ENCODE data around the gene TRIM5. TPM values are rescaled to one million over a fixed set of nuclear protein-coding genes. Genes with fewer than 3 reads are reported as not detected.

Gene TRIM5
- total RNA-seq, 1 experiment from 2014 or later = 21.9 TPM

- H3K9me3 Mint-ChIP-seq (ENCODE audit: unreplicated experiment) = no peaks in the 10 kb centered on the region
- Histone ChIP-seq H3K4me3 (ENCODE audit: low read depth, low read length) (no peak overlapping the region), H3K27me3 (replicated peaks; ENCODE audit: control insufficient read depth, insufficient read depth, low read length) (no peaks in the 10 kb centered on the region), H3K36me3 (ENCODE audit: control insufficient read depth, insufficient read depth, low read length) (no peaks in the 10 kb centered on the region), H3K9me3 (no peaks in the 10 kb centered on the region), H3K4me1 (no peaks in the 10 kb centered on the region)
- H3K4me3 Mint-ChIP-seq (ENCODE audit: unreplicated experiment) = no peak overlapping the region
- H3K36me3 Mint-ChIP-seq (ENCODE audit: insufficient read depth, unreplicated experiment) = no peaks in the 10 kb centered on the region
- POLR2A ChIA-PET = no interaction called here
- no peak overlapping the region for H3K27ac Mint-ChIP-seq (ENCODE audit: unreplicated experiment)
- H3K4me1 Mint-ChIP-seq (ENCODE audit: low read depth, unreplicated experiment) = no peaks in the 10 kb centered on the region
- CTCF ChIA-PET = interaction anchor here (0.7 kb wide), 1 partner anchor 137 kb away, joined by 6 read pairs; no protein-coding TSS in a partner anchor
- intact Hi-C loops (cut with micrococcal nuclease; ENCODE audit: unreplicated experiment) = loop anchor here (2.0 kb wide), 1 partner anchor 237 kb away; no protein-coding TSS in a partner anchor
- H3K27me3 Mint-ChIP-seq (ENCODE audit: insufficient read depth, unreplicated experiment) = peaks cover 4% of the 10 kb centered on the region
- BruUV-seq (replicated peaks) = no TSS peak
- DNase-seq = no peak
- no peak for TF ChIP-seq CTCF (IDR thresholded peaks at IDR 0.05; ENCODE audit: insufficient read depth in 1 of 2, low read depth in 1 of 2, low read length in 1 of 2, severe bottlenecking in 1 of 2, unreplicated experiment in 1 of 2)
Observed at GRCh38 chr11:5713695-5714094, 28.8 kb upstream of the TRIM5 start.

GRCh38 chr11:5712507-5712906, 27.6 kb upstream of the TRIM5 start:
- no peaks in the 10 kb centered on the region for H3K9me3 ChIP-seq
- no TSS peak for BruUV-seq (replicated peaks)

DNA sequence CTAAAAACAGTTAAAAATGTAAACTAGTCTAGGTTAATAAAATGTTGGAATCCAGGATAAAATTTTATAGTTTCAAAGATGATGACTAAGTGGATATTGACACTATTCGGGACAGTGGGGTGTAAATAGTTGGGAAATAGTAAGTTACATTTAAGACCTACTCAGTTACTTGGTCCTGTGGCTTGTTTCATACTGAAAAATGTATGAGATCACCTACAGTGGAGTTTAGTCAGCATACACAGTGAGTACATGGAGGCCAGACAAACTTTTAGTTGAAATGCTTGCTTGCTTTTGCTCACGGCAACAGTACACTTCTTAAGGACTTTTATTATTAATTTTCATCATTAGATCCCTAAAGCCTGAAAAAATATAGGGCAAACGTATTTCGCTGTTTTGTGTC, 20.8 kb upstream of the TRIM5 start:
- Mint-ChIP-seq H3K4me3 (ENCODE audit: unreplicated experiment) (no peak overlapping the region), H3K27me3 (ENCODE audit: insufficient read depth, unreplicated experiment) (peaks cover 6% of the 10 kb centered on the region), H3K9me3 (ENCODE audit: unreplicated experiment) (no peaks in the 10 kb centered on the region), H3K27ac (ENCODE audit: unreplicated experiment) (no peak overlapping the region), H3K4me1 (ENCODE audit: low read depth, unreplicated experiment) (no peaks in the 10 kb centered on the region), H3K36me3 (ENCODE audit: insufficient read depth, unreplicated experiment) (no peaks in the 10 kb centered on the region)
- ChIA-PET POLR2A (no interaction called here), CTCF (no interaction called here)
- Histone ChIP-seq H3K4me1 (no peaks in the 10 kb centered on the region), H3K9me3 (no peaks in the 10 kb centered on the region), H3K36me3 (ENCODE audit: control insufficient read depth, insufficient read depth, low read length) (no peaks in the 10 kb centered on the region), H3K4me3 (ENCODE audit: low read depth, low read length) (no peak overlapping the region), H3K27me3 (replicated peaks; ENCODE audit: control insufficient read depth, insufficient read depth, low read length) (no peaks in the 10 kb centered on the region)
- intact Hi-C loops (cut with micrococcal nuclease; ENCODE audit: unreplicated experiment) = no loop called here
- TF ChIP-seq CTCF (IDR thresholded peaks at IDR 0.05; ENCODE audit: insufficient read depth in 1 of 2, low read depth in 1 of 2, low read length in 1 of 2, severe bottlenecking in 1 of 2, unreplicated experiment in 1 of 2) = no peak
- no peak for DNase-seq
- BruUV-seq (replicated peaks) = no TSS peak

More at GRCh38 chr11:5712507-5712906, 27.6 kb upstream of the TRIM5 start:
- no peak overlapping the region for H3K4me3 ChIP-seq (ENCODE audit: low read depth, low read length)
- ChIA-PET POLR2A (no interaction called here), CTCF (no interaction called here)
- peak; percentile 38 to 57 for TF ChIP-seq CTCF (IDR thresholded peaks at IDR 0.05; ENCODE audit: insufficient read depth in 1 of 2, low read depth in 1 of 2, low read length in 1 of 2, severe bottlenecking in 1 of 2, unreplicated experiment in 1 of 2)
- H3K36me3 ChIP-seq (ENCODE audit: control insufficient read depth, insufficient read depth, low read length) = no peaks in the 10 kb centered on the region
- Mint-ChIP-seq H3K9me3 (ENCODE audit: unreplicated experiment) (no peaks in the 10 kb centered on the region), H3K27ac (ENCODE audit: unreplicated experiment) (no peak overlapping the region), H3K4me1 (ENCODE audit: low read depth, unreplicated experiment) (no peaks in the 10 kb centered on the region), H3K27me3 (ENCODE audit: insufficient read depth, unreplicated experiment) (peaks cover 6% of the 10 kb centered on the region), H3K4me3 (ENCODE audit: unreplicated experiment) (no peak overlapping the region), H3K36me3 (ENCODE audit: insufficient read depth, unreplicated experiment) (no peaks in the 10 kb centered on the region)
- no peaks in the 10 kb centered on the region for H3K4me1 ChIP-seq
- intact Hi-C loops (cut with micrococcal nuclease; ENCODE audit: unreplicated experiment) = loop anchor here (1.0 to 2.0 kb wide), 2 partner anchors 112 to 236 kb away; no protein-coding TSS in a partner anchor
- no peaks in the 10 kb centered on the region for H3K27me3 ChIP-seq (replicated peaks; ENCODE audit: control insufficient read depth, insufficient read depth, low read length)
- DNase-seq = no peak
